NCI-H446 (cell line): ENCODE results near the gene PBX1.

ENCODE experiments used
- DNase-seq, 2 experiments: peaks; one replicate each; lab custom pipeline; 2025; lab: John Stamatoyannopoulos, UW

The PBX1 gene

DNA sequence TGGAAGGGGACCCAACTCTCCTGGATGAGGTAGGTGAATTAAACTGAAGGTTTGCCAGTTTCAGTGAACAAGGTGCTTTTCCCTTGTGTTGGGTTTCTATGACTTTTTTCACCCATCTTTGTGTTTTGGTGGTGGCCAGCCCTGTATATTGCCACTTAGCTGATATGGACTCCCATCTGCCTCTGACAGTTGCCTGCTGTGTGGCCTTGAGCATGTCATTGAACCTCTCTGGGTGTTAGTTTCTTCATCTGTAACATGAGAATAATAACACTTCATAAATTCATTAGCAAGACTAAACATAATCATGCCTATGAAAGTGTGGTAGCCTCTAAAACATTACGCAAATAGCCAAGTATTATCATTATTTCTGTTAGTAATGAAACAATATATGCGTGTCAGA, 141.7 kb downstream of the PBX1 start:
- no peak for DNase-seq

GRCh38 chr1:164701189-164701761, 142.3 kb downstream of the PBX1 start:
- DNase-seq, result no peak

DNA sequence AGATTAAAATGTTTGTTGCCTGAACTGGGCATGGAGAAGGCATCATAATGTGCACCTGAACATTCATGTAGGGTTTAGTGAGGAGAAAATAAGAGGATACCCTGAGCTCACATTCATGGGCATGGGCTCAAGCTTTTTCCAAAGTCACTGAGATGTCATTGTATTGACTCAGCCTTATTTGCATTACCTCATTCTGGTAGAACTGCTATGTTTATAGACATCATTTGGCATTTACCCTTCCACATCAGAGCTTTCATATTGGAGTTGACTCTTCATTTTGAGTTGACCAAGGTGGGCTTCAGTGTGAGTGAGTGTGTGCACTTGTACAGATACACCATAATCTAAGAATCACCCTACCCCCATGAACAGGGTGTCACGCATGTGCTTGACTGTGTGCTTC, 143.2 kb downstream of the PBX1 start:
- DNase-seq, result no peak

GRCh38 chr1:164702664-164703063, 143.7 kb downstream of the PBX1 start:
- no peak for DNase-seq

DNA sequence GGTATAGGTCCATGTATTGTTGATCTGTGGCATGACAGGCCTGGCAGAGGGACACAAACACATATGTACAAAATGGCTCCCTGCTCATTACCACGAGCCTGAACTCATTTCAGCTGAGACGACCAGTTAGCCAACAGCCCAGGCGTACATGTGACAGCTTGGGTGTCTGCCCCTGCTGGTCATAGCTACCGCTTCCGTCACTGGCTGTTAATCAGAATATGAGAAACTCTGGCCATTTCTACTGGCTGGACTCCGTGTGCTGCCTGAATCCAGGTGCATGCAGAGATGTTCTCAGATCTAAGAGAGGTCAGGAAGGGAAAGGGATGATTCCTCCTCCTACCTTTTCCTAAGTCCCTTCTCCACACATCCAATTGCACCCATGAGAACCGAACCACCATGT, 144.5 kb downstream of the PBX1 start:
- DNase-seq, result no peak

GRCh38 chr1:164703960-164704411, 145.0 kb downstream of the PBX1 start:
- no peak for DNase-seq

GRCh38 chr1:164704954-164705353, 146.0 kb downstream of the PBX1 start:
- peak in 1 of 2 experiments; percentile 83 for DNase-seq

DNA sequence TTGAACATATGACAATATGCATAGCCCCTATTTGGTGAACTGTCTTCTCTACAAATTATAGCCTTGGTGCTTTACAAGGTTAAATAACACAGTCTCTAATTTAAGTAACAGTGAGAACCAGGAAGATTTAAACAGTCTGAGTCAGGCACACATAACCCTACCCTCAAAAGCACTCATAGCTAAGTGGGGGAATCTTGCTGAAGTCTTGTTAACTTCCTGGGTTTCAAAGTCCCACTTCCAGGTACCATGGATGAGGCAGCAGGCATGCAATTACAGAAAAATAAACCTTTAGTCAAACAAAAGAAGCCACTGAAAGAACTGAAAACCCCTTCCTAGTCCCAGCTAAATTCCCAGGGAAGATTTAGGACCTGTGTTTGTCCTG, 147.6 kb downstream of the PBX1 start:
- DNase-seq, result no peak

GRCh38 chr1:164707868-164708331, 148.9 kb downstream of the PBX1 start:
- DNase-seq, result no peak

GRCh38 chr1:164708596-164708995, 149.6 kb downstream of the PBX1 start:
- no peak for DNase-seq

GRCh38 chr1:164709126-164709525, 150.1 kb downstream of the PBX1 start:
- no peak for DNase-seq

DNA sequence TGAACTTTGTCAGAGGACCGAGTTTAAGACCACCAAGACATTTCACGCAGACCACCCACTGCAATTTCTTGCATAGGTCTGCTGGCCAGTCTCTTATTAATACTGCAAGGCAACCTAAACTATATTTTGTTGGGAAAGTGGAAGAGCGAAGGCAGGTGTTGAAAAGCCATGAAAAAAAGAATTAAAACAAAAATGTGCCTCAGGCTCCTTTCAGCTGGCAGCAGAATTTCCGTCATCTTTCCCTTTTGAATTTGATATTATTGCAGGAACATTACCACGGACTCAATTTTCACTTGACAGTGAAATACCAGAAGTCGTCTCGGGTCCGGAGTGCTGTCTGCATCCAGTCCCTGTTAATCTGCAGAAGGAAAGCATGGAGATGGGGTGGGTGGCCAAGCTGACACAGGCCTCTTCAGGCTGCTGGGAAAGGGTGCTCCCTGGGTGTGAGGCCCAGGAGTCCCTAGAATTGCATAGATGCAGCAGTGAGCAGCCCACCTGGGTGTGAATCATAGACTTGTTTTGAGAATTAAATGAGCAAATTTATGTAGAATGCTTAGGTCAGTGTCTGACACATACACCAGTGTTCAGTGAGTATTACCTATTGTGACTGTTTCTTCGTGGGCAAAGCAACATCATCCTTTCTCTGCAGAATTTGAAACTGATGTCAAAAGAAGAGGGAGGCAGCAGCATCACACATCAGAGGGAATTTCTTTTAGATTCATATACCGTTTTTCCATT, 150.7 kb downstream of the PBX1 start:
- no peak for DNase-seq

GRCh38 chr1:164712131-164713036, 153.4 kb downstream of the PBX1 start:
- DNase-seq, result peak in 1 of 2 experiments; percentile 46

GRCh38 chr1:164713456-164714207, 154.6 kb downstream of the PBX1 start:
- DNase-seq, result no peak

DNA sequence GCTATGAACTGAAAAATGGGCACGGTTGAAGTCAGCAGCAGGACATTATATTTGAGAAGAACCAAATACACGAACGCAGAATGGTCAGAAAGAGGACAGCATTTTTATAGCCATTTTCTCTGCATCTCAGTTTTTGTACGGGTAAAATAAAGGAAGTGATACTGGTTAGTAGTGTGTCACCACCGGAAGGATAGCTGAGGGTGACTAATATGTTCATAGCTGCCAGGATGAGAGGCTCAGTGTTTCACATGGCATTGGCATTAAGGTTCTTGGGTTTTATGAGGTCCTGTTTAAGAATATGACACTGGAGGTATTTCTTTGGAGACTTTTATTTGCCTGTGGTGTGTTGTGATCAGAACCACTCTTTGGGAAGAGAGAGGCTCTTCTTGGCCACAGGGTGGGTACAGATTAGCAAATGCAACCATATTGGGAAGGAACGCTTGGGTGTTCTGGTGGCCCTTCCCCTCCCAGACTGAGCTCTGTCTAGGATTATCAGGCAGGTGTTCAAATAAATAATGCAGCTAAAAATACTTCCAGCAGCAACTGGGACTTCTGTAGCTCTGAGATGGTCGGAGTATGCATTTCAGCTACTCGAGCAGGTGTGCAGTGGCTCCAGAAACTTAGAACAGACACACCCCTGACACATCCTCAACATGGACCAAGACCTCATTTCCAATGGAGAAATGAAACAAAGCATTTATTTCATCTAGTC, 158.2 kb downstream of the PBX1 start:
- DNase-seq, result no peak

DNA sequence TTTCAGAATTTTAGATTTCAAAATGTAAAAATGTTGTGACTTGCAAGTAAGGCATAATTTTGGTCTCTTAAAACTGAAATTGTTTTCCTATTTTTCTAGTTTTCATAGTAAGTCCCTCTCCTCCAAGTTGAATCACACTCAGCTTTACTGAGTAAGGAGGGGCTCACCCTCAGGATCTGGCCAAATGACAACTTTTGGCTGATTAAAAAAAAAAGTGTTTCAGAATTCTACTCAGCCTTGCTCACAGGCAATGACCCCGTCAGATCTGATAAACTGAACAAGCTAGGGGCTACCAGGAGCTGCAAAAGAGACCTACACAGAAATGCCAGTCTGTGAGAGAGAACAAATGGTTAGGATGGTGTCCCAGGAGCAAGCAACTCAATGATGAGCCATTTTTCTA, 159.8 kb downstream of the PBX1 start:
- peak in 1 of 2 experiments; percentile 35 for DNase-seq

- DNase-seq, result no peak
Measured at GRCh38 chr1:164719676-164720439, 160.9 kb downstream of the PBX1 start.

GRCh38 chr1:164720440-164721227, 161.7 kb downstream of the PBX1 start:
- DNase-seq, result no peak

GRCh38 chr1:164721228-164721496, 162.2 kb downstream of the PBX1 start:
- no peak for DNase-seq

GRCh38 chr1:164723296-164723798, 164.4 kb downstream of the PBX1 start:
- DNase-seq, result peak; percentile 87 to 89
